Fibroblast of the aortic adventitia (primary cell): ENCODE results near the gene ZNF683. TPM values are rescaled to one million over a fixed set of nuclear protein-coding genes. Genes with fewer than 3 reads are reported as not detected.
A peak's percentile ranks its signal among the peaks of the same experiment; 100 is the strongest.

Source experiments
- DNase-seq: peaks from one replicate; pipeline ENCODE4 v3.0.0-alpha.2; 2010; ENCODE audit warnings: low read depth
- H3K4me3 ChIP-seq: 2 replicates; pipeline ENCODE4 v1.5.1; 2011; ENCODE audit warnings: low read depth, mild to moderate bottlenecking, control low read depth, low read length, moderate library complexity
- CTCF ChIP-seq: IDR thresholded peaks from 2 replicates; pipeline ENCODE4 v1.5.1; 2011; ENCODE audit warnings: mild to moderate bottlenecking, low read length, control low read depth, inconsistent platforms; ENCODE audit not compliant: insufficient read depth
- total RNA-seq: library from RNA; depleted of rRNA; stranded (reverse); fragments of >200 nt; gene quantifications from 2 replicates; pipeline ENCODE4 v1.2.3, GENCODE V29; 2012; ENCODE audit warnings: low replicate concordance

Gene ZNF683
- total RNA-seq, 1 donor, result not detected

GRCh38 chr1:26401891-26402290, 29.3 kb upstream of the ZNF683 start:
- no peak for TF ChIP-seq CTCF
- DNase-seq, result no peak
- H3K4me3 ChIP-seq, result no peak overlapping the region

- H3K4me3 ChIP-seq, result no peak overlapping the region
- TF ChIP-seq CTCF, result no peak
- DNase-seq, result no peak
These were observed 26.5 kb upstream of the ZNF683 start for GRCh38 chr1:26399034-26399433.

- TF ChIP-seq CTCF, result no peak
- H3K4me3 ChIP-seq, result no peak overlapping the region
- no peak for DNase-seq
These were observed 23.2 kb upstream of the ZNF683 start for GRCh38 chr1:26395754-26396153.

GRCh38 chr1:26391450-26391849, 18.9 kb upstream of the ZNF683 start:
- H3K4me3 ChIP-seq, result no peak overlapping the region
- peak; percentile 75 for DNase-seq
- peak; percentile 91 for TF ChIP-seq CTCF

- TF ChIP-seq CTCF, result no peak
- no peak for DNase-seq
- no peak overlapping the region for H3K4me3 ChIP-seq
These were observed 17.2 kb upstream of the ZNF683 start for GRCh38 chr1:26389604-26390247.

GRCh38 chr1:26388791-26389445, 16.4 kb upstream of the ZNF683 start:
- TF ChIP-seq CTCF, result no peak
- no peak for DNase-seq
- H3K4me3 ChIP-seq, result no peak overlapping the region
